ENCODE data around the gene ATRNL1.

Gene ATRNL1

GRCh38 chr10:115456812-115457211, 363.6 kb downstream of the ATRNL1 start:
- Histone ChIP-seq H4K91ac (ENCODE audit: low read depth, low read length, poor library complexity) (no peak overlapping the region), H3K4me3 (ENCODE audit: low read length in 2 of 2) (no peak overlapping the region), H3K4me1 (ENCODE audit: control insufficient read depth in 2 of 2, insufficient read depth in 1 of 2, low read depth in 1 of 2, low read length in 2 of 2) (peaks cover 3 to 5% of the 10 kb centered on the region in 2 donors), H3K14ac (ENCODE audit: low read length) (no peak overlapping the region), H2AFZ (ENCODE audit: low read length) (peak overlapping the region; percentile 74), H3K36me3 (replicated peaks in 1 of 2; ENCODE audit: control insufficient read depth in 2 of 2, insufficient read depth in 2 of 2, low read length in 2 of 2) (no peaks in the 10 kb centered on the region), H2BK12ac (ENCODE audit: low read length) (no peak overlapping the region), H2BK15ac (ENCODE audit: low read length) (no peak overlapping the region), H3K9me3 (replicated peaks in 1 of 2; ENCODE audit: control insufficient read depth in 2 of 2, insufficient read depth in 1 of 2, low read depth in 1 of 2, low read length in 2 of 2) (peaks cover 0 to 6% of the 10 kb centered on the region in 2 donors), H3K18ac (ENCODE audit: low read length) (no peak overlapping the region), H3K9ac (ENCODE audit: low read depth, low read length, poor library complexity) (no peak overlapping the region), H3K4me2 (ENCODE audit: insufficient read depth, low read length, poor library complexity, severe bottlenecking) (no peak overlapping the region), H3K4ac (ENCODE audit: low read length) (no peak overlapping the region), H2AK5ac (ENCODE audit: low read depth, low read length) (no peak overlapping the region), H2BK120ac (ENCODE audit: low read depth, low read length) (no peak overlapping the region), H3K79me1 (ENCODE audit: low read depth, low read length) (no peaks in the 10 kb centered on the region), H3K23ac (ENCODE audit: low read depth, low read length, poor library complexity) (no peak overlapping the region), H4K8ac (ENCODE audit: low read depth, low read length) (no peak overlapping the region), H2BK5ac (ENCODE audit: low read length) (no peak overlapping the region), H3K27ac (replicated peaks; ENCODE audit: low read length) (peak overlapping the region; percentile 29), H3K27me3 (ENCODE audit: control insufficient read depth in 3 of 3, insufficient read depth in 3 of 3, low read depth in 1 of 3, low read length in 3 of 3) (no peaks in the 10 kb centered on the region)
- no CpG with 5 or more reads among the region's 5 CpGs for WGBS, 2 donors (ENCODE audit: extremely low coverage in 2 of 2, insufficient read length in 2 of 2, insufficient replicate concordance in 1 of 2)
- DNase-seq (ENCODE audit: low spot score), result peak; percentile 32

GRCh38 chr10:115483294-115483693, 390.1 kb downstream of the ATRNL1 start:
- Histone ChIP-seq H2AFZ (ENCODE audit: low read length) (no peak overlapping the region), H3K36me3 (replicated peaks in 1 of 2; ENCODE audit: control insufficient read depth in 2 of 2, insufficient read depth in 2 of 2, low read length in 2 of 2) (no peaks in the 10 kb centered on the region), H3K9ac (ENCODE audit: low read depth, low read length, poor library complexity) (no peak overlapping the region), H3K4ac (ENCODE audit: low read length) (no peak overlapping the region), H3K9me3 (replicated peaks in 1 of 2; ENCODE audit: control insufficient read depth in 2 of 2, insufficient read depth in 1 of 2, low read depth in 1 of 2, low read length in 2 of 2) (no peaks in the 10 kb centered on the region), H3K27ac (replicated peaks; ENCODE audit: low read length) (no peak overlapping the region), H3K14ac (ENCODE audit: low read length) (no peak overlapping the region), H3K79me1 (ENCODE audit: low read depth, low read length) (no peaks in the 10 kb centered on the region), H3K4me2 (ENCODE audit: insufficient read depth, low read length, poor library complexity, severe bottlenecking) (no peak overlapping the region), H3K18ac (ENCODE audit: low read length) (no peak overlapping the region), H3K27me3 (ENCODE audit: control insufficient read depth in 3 of 3, insufficient read depth in 3 of 3, low read depth in 1 of 3, low read length in 3 of 3) (no peaks in the 10 kb centered on the region), H4K91ac (ENCODE audit: low read depth, low read length, poor library complexity) (no peak overlapping the region), H2BK12ac (ENCODE audit: low read length) (no peak overlapping the region), H4K8ac (ENCODE audit: low read depth, low read length) (no peak overlapping the region), H3K23ac (ENCODE audit: low read depth, low read length, poor library complexity) (no peak overlapping the region), H2AK5ac (ENCODE audit: low read depth, low read length) (no peak overlapping the region), H2BK15ac (ENCODE audit: low read length) (no peak overlapping the region), H3K4me1 (ENCODE audit: control insufficient read depth in 2 of 2, insufficient read depth in 1 of 2, low read depth in 1 of 2, low read length in 2 of 2) (no peaks in the 10 kb centered on the region), H2BK120ac (ENCODE audit: low read depth, low read length) (no peak overlapping the region), H2BK5ac (ENCODE audit: low read length) (no peak overlapping the region), H3K4me3 (ENCODE audit: low read length in 2 of 2) (no peak overlapping the region)
- no CpG with 5 or more reads among the region's 2 CpGs for WGBS, 2 donors (ENCODE audit: extremely low coverage in 2 of 2, insufficient read length in 2 of 2, insufficient replicate concordance in 1 of 2)
- no peak for DNase-seq (ENCODE audit: low spot score)

GRCh38 chr10:115491526-115492140, 398.5 kb downstream of the ATRNL1 start:
- no peak overlapping the region for H2AK5ac ChIP-seq (ENCODE audit: low read depth, low read length)
- no peak overlapping the region for H2AFZ ChIP-seq (ENCODE audit: low read length)
- H3K9me3 ChIP-seq (replicated peaks in 1 of 2; ENCODE audit: control insufficient read depth in 2 of 2, insufficient read depth in 1 of 2, low read depth in 1 of 2, low read length in 2 of 2), result no peaks in the 10 kb centered on the region
- no peak overlapping the region for H2BK15ac ChIP-seq (ENCODE audit: low read length)
- H2BK5ac ChIP-seq (ENCODE audit: low read length), result no peak overlapping the region
- no peaks in the 10 kb centered on the region for H3K36me3 ChIP-seq (replicated peaks in 1 of 2; ENCODE audit: control insufficient read depth in 2 of 2, insufficient read depth in 2 of 2, low read length in 2 of 2)
- H3K79me1 ChIP-seq (ENCODE audit: low read depth, low read length), result no peaks in the 10 kb centered on the region
- no peak overlapping the region for H2BK120ac ChIP-seq (ENCODE audit: low read depth, low read length)
- WGBS, 2 donors (ENCODE audit: extremely low coverage in 2 of 2, insufficient read length in 2 of 2, insufficient replicate concordance in 1 of 2), result no CpG with 5 or more reads among the region's 10 CpGs
- no peak for DNase-seq (ENCODE audit: low spot score)
- no peak overlapping the region for H3K4me2 ChIP-seq (ENCODE audit: insufficient read depth, low read length, poor library complexity, severe bottlenecking)
- H3K4me3 ChIP-seq (ENCODE audit: low read length in 2 of 2), result no peak overlapping the region
- H3K27ac ChIP-seq (replicated peaks; ENCODE audit: low read length), result no peak overlapping the region
- H3K14ac ChIP-seq (ENCODE audit: low read length), result no peak overlapping the region
- H4K8ac ChIP-seq (ENCODE audit: low read depth, low read length), result no peak overlapping the region
- no peak overlapping the region for H3K9ac ChIP-seq (ENCODE audit: low read depth, low read length, poor library complexity)
- H3K27me3 ChIP-seq (ENCODE audit: control insufficient read depth in 3 of 3, insufficient read depth in 3 of 3, low read depth in 1 of 3, low read length in 3 of 3), result no peaks in the 10 kb centered on the region
- no peak overlapping the region for H3K4ac ChIP-seq (ENCODE audit: low read length)
- no peak overlapping the region for H3K23ac ChIP-seq (ENCODE audit: low read depth, low read length, poor library complexity)
- H3K18ac ChIP-seq (ENCODE audit: low read length), result no peak overlapping the region
- no peak overlapping the region for H2BK12ac ChIP-seq (ENCODE audit: low read length)
- H4K91ac ChIP-seq (ENCODE audit: low read depth, low read length, poor library complexity), result no peak overlapping the region
- H3K4me1 ChIP-seq (ENCODE audit: control insufficient read depth in 2 of 2, insufficient read depth in 1 of 2, low read depth in 1 of 2, low read length in 2 of 2), result no peaks in the 10 kb centered on the region

- Histone ChIP-seq H4K8ac (ENCODE audit: low read depth, low read length) (no peak overlapping the region), H3K27ac (replicated peaks; ENCODE audit: low read length) (no peak overlapping the region), H2AFZ (ENCODE audit: low read length) (no peak overlapping the region), H2BK5ac (ENCODE audit: low read length) (no peak overlapping the region), H3K18ac (ENCODE audit: low read length) (no peak overlapping the region), H3K79me1 (ENCODE audit: low read depth, low read length) (no peaks in the 10 kb centered on the region), H3K9me3 (replicated peaks in 1 of 2; ENCODE audit: control insufficient read depth in 2 of 2, insufficient read depth in 1 of 2, low read depth in 1 of 2, low read length in 2 of 2) (peaks cover 0 to 13% of the 10 kb centered on the region in 2 donors), H3K27me3 (ENCODE audit: control insufficient read depth in 3 of 3, insufficient read depth in 3 of 3, low read depth in 1 of 3, low read length in 3 of 3) (no peaks in the 10 kb centered on the region), H3K4me3 (ENCODE audit: low read length in 2 of 2) (no peak overlapping the region), H3K36me3 (replicated peaks in 1 of 2; ENCODE audit: control insufficient read depth in 2 of 2, insufficient read depth in 2 of 2, low read length in 2 of 2) (no peaks in the 10 kb centered on the region), H2BK15ac (ENCODE audit: low read length) (no peak overlapping the region), H2BK12ac (ENCODE audit: low read length) (no peak overlapping the region), H4K91ac (ENCODE audit: low read depth, low read length, poor library complexity) (no peak overlapping the region), H3K14ac (ENCODE audit: low read length) (no peak overlapping the region), H3K23ac (ENCODE audit: low read depth, low read length, poor library complexity) (no peak overlapping the region), H2BK120ac (ENCODE audit: low read depth, low read length) (no peak overlapping the region), H3K4me1 (ENCODE audit: control insufficient read depth in 2 of 2, insufficient read depth in 1 of 2, low read depth in 1 of 2, low read length in 2 of 2) (no peaks in the 10 kb centered on the region), H3K4ac (ENCODE audit: low read length) (no peak overlapping the region), H3K9ac (ENCODE audit: low read depth, low read length, poor library complexity) (no peak overlapping the region), H2AK5ac (ENCODE audit: low read depth, low read length) (no peak overlapping the region), H3K4me2 (ENCODE audit: insufficient read depth, low read length, poor library complexity, severe bottlenecking) (no peak overlapping the region)
- no peak for DNase-seq (ENCODE audit: low spot score)
Measured at GRCh38 chr10:115503546-115503945, 410.4 kb downstream of the ATRNL1 start.

All from neuronal stem cell (in vitro differentiated cells).